H1 (cell line): Measurements from ENCODE around the gene MPDZ. TPM values are rescaled to one million over a fixed set of nuclear protein-coding genes. Genes with fewer than 3 reads are reported as not detected.

Experiments used
- CTCF ChIA-PET: fragments of 300-600 bp; sonication (Branson Sonifier 250); formaldehyde crosslinking; loops from one replicate; lab custom pipeline; 2021; ENCODE audit not compliant: partially characterized antibody; lab: Charles Lee
- POLR2A ChIA-PET: fragments of 300-600 bp; sonication (Branson Sonifier 250); formaldehyde crosslinking; loops from one replicate; lab custom pipeline; 2021; ENCODE audit warnings: inconsistent platforms; ENCODE audit not compliant: partially characterized antibody; lab: Charles Lee
- DNase-seq, 2 experiments: peaks; one replicate each; pipeline versions ENCODE4 v3.0.0 to v3.0.0-alpha.2; 2010 to 2022; ENCODE audit warnings: low spot score in 2 of 2, low read depth in 1 of 2, mixed read lengths in 1 of 2
- FAIRE-seq: peaks from 2 replicates; lab custom pipeline; 2011; peaks lifted over from hg19 to GRCh38; lab: Jason Lieb, UNC
- H2AFZ ChIP-seq: 2 replicates; pipeline ENCODE4 v1.8.1; 2012; ENCODE audit warnings: low read length, inconsistent platforms
- H2AK5ac ChIP-seq: 2 replicates; pipeline ENCODE4 v1.6.1; 2013; ENCODE audit warnings: low read depth, low read length
- H2BK120ac ChIP-seq: replicated peaks from 2 replicates; pipeline ENCODE3; 2013; ENCODE audit warnings: low read depth, low read length, inconsistent platforms
- H2BK12ac ChIP-seq: 2 replicates; pipeline ENCODE4 v1.6.1; 2013; ENCODE audit warnings: low read depth, low read length
- H2BK15ac ChIP-seq: 2 replicates; pipeline ENCODE4 v1.6.1; 2013; ENCODE audit warnings: low read length
- H2BK20ac ChIP-seq: 2 replicates; pipeline ENCODE4 v1.6.1; 2013; ENCODE audit warnings: low read length
- H2BK5ac ChIP-seq: 2 replicates; pipeline ENCODE4 v1.6.1; 2013; ENCODE audit warnings: low read depth, low read length
- H3K14ac ChIP-seq: 2 replicates; pipeline ENCODE4 v1.6.1; 2013; ENCODE audit warnings: inconsistent platforms; ENCODE audit not compliant: insufficient read length
- H3K18ac ChIP-seq: 2 replicates; pipeline ENCODE4 v1.6.1; 2013; ENCODE audit warnings: low read length; ENCODE audit errors: extremely low read depth
- H3K23ac ChIP-seq: 2 replicates; pipeline ENCODE4 v1.6.1; 2013; ENCODE audit warnings: inconsistent platforms; ENCODE audit not compliant: insufficient read length
- H3K23me2 ChIP-seq: 2 replicates; pipeline ENCODE4 v1.6.1; 2013; ENCODE audit warnings: low read depth, low read length
- H3K27ac ChIP-seq: 2 replicates; pipeline ENCODE4 v1.6.1; 2011; ENCODE audit warnings: low read depth, low read length, inconsistent platforms
- H3K27me3 ChIP-seq, 4 experiments: replicated peaks in 1 of 4; 1 replicate in 1 of 4; 2 replicates in 3 of 4; pipeline versions ENCODE4 v1.6.1 to v1.8.1; 2011 to 2013; ENCODE audit warnings: low read length in 3 of 4, mild to moderate bottlenecking in 3 of 4, inconsistent platforms in 2 of 4, mixed read lengths in 2 of 4, moderate library complexity in 1 of 4; ENCODE audit not compliant: control insufficient read depth in 3 of 4, insufficient read depth in 3 of 4; ENCODE audit errors: extremely low read depth in 1 of 4
- H3K36me3 ChIP-seq, 4 experiments: 2 replicates each; pipeline versions ENCODE4 v1.6.1 to v1.8.1; 2011 to 2013; ENCODE audit warnings: mild to moderate bottlenecking in 4 of 4, low read length in 3 of 4, moderate library complexity in 2 of 4, control low read depth in 1 of 4, inconsistent platforms in 1 of 4; ENCODE audit not compliant: insufficient read depth in 4 of 4, control insufficient read depth in 2 of 4
- H3K4ac ChIP-seq: replicated peaks from 2 replicates; pipeline ENCODE3; 2013; ENCODE audit warnings: low read length, low read depth, mixed read lengths, inconsistent platforms; ENCODE audit not compliant: insufficient read length
- H3K4me1 ChIP-seq, 4 experiments: replicated peaks in 1 of 4; 1 replicate in 1 of 4; 2 replicates in 3 of 4; pipeline versions ENCODE4 v1.6.1 to v1.8.1; 2011 to 2013; ENCODE audit warnings: low read length in 3 of 4, inconsistent platforms in 2 of 4, mixed read lengths in 1 of 4; ENCODE audit not compliant: insufficient read depth in 4 of 4, control insufficient read depth in 3 of 4
- H3K4me2 ChIP-seq, 2 experiments: 2 replicates each; pipeline versions ENCODE4 v1.6.1 to v1.8.1; 2011 to 2013; ENCODE audit warnings: low read depth in 2 of 2, low read length in 2 of 2, control low read depth in 1 of 2, inconsistent platforms in 1 of 2, mild to moderate bottlenecking in 1 of 2; ENCODE audit not compliant: insufficient read depth in 1 of 2
- H3K4me3 ChIP-seq, 4 experiments: fragments of 200-600, 300-600 bp in 1 of 4; sonication (generic), shearing (Covaris generic), sonication (Bioruptor Twin) in 1 of 4; 2 replicates each; pipeline versions ENCODE4 v1.5.1 to v1.8.1; 2011 to 2016; ENCODE audit warnings: low read length in 4 of 4, low read depth in 3 of 4, control low read depth in 2 of 4, inconsistent platforms in 2 of 4, mild to moderate bottlenecking in 2 of 4, mixed read lengths in 1 of 4, moderate library complexity in 1 of 4; ENCODE audit not compliant: insufficient read depth in 2 of 4; ENCODE audit errors: extremely low read depth in 1 of 4
- H3K56ac ChIP-seq: replicated peaks from 2 replicates; pipeline ENCODE3; 2013; ENCODE audit warnings: low read depth, mild to moderate bottlenecking, mixed read lengths, low read length, inconsistent platforms; ENCODE audit not compliant: insufficient read length
- H3K79me1 ChIP-seq: 2 replicates; pipeline ENCODE4 v1.6.1; 2013; ENCODE audit warnings: low read depth, low read length, control low read depth
- H3K79me2 ChIP-seq, 2 experiments: 2 replicates each; pipeline versions ENCODE4 v1.6.1 to v1.8.1; 2012 to 2013; ENCODE audit warnings: low read length in 2 of 2, mild to moderate bottlenecking in 2 of 2, inconsistent platforms in 1 of 2; ENCODE audit not compliant: insufficient read depth in 2 of 2, control insufficient read depth in 1 of 2
- H3K9ac ChIP-seq, 4 experiments: replicated peaks in 1 of 4; 1 replicate in 1 of 4; 2 replicates in 3 of 4; pipeline versions ENCODE4 v1.6.1 to v1.8.1; 2011 to 2013; ENCODE audit warnings: low read depth in 3 of 4, low read length in 3 of 4, control low read depth in 2 of 4, mild to moderate bottlenecking in 2 of 4, moderate library complexity in 2 of 4, inconsistent platforms in 1 of 4; ENCODE audit errors: extremely low read depth in 1 of 4
- H3K9me3 ChIP-seq, 2 experiments: 2 replicates each; pipeline versions ENCODE4 v1.6.1 to v1.8.1; 2012 to 2013; ENCODE audit warnings: mild to moderate bottlenecking in 2 of 2, moderate library complexity in 2 of 2, control low read depth in 1 of 2, inconsistent platforms in 1 of 2, low read depth in 1 of 2, low read length in 1 of 2, mixed read lengths in 1 of 2; ENCODE audit not compliant: insufficient read depth in 2 of 2
- H4K20me1 ChIP-seq, 2 experiments: replicated peaks in 1 of 2; 2 replicates each; pipeline versions ENCODE3 to v1.8.1; 2011 to 2013; ENCODE audit warnings: inconsistent platforms in 2 of 2, low read length in 2 of 2, mild to moderate bottlenecking in 1 of 2; ENCODE audit not compliant: insufficient read depth in 2 of 2, control insufficient read depth in 1 of 2
- H4K5ac ChIP-seq: 2 replicates; pipeline ENCODE4 v1.6.1; 2013; ENCODE audit warnings: low read length, low read depth, mixed read lengths, inconsistent platforms; ENCODE audit not compliant: insufficient read length
- H4K8ac ChIP-seq: 2 replicates; pipeline ENCODE4 v1.8.0; 2013; ENCODE audit warnings: mild to moderate bottlenecking, moderate library complexity, low read length, inconsistent platforms; ENCODE audit not compliant: insufficient read depth; ENCODE audit errors: extremely low read depth
- H4K91ac ChIP-seq: replicated peaks from 2 replicates; pipeline ENCODE3; 2013; ENCODE audit warnings: low read length, mixed read lengths, inconsistent platforms; ENCODE audit not compliant: insufficient read length
- CHD1 ChIP-seq: IDR thresholded peaks from 2 replicates; pipeline ENCODE4 v1.6.1; 2012; ENCODE audit warnings: low read depth, low read length, improper control_type of control experiment
- CTCF ChIP-seq, 3 experiments: IDR thresholded peaks; 1 replicate in 2 of 3; 2 replicates in 1 of 3; pipeline versions ENCODE4 v1.5.1 to v1.6.1; 2011; ENCODE audit warnings: low read length in 3 of 3, mild to moderate bottlenecking in 3 of 3, inconsistent platforms in 2 of 3, low read depth in 1 of 3, moderate library complexity in 1 of 3; ENCODE audit not compliant: insufficient read depth in 1 of 3; ENCODE audit errors: control extremely low read depth in 1 of 3
- GABPA ChIP-seq: IDR thresholded peaks from 2 replicates; pipeline ENCODE4 v1.6.1; 2011; ENCODE audit warnings: mild to moderate bottlenecking, low read length, moderate library complexity, borderline replicate concordance; ENCODE audit not compliant: insufficient read depth
- GTF2F1 ChIP-seq: IDR thresholded peaks from 2 replicates; pipeline ENCODE4 v1.6.1; 2012; ENCODE audit warnings: low read depth, low read length, improper control_type of control experiment, borderline replicate concordance
- JUND ChIP-seq: IDR thresholded peaks from 2 replicates; pipeline ENCODE4 v1.6.1; 2011; ENCODE audit warnings: mild to moderate bottlenecking, improper control_type of control experiment, low read length
- KDM5A ChIP-seq: fragments of 200-600 bp; IDR thresholded peaks from 2 replicates; pipeline ENCODE4 v1.7.1; 2012; ENCODE audit warnings: mild to moderate bottlenecking, low read length, inconsistent platforms, mixed read lengths
- MAX ChIP-seq: IDR thresholded peaks from 2 replicates; pipeline ENCODE4 v1.6.1; 2012; ENCODE audit warnings: inconsistent platforms
- SIN3A ChIP-seq, 2 experiments: IDR thresholded peaks in 1 of 2; conservative IDR thresholded peaks in 1 of 2; 2 replicates each; pipeline ENCODE4 v1.6.1; 2011 to 2012; ENCODE audit warnings: low read length in 2 of 2, improper control_type of control experiment in 1 of 2, low read depth in 1 of 2, mild to moderate bottlenecking in 1 of 2
- SIRT6 ChIP-seq: IDR thresholded peaks from one replicate; pipeline ENCODE4 v1.7.1; 2012; ENCODE audit warnings: low read length, inconsistent platforms
- SIX5 ChIP-seq: IDR thresholded peaks from 2 replicates; pipeline ENCODE4 v1.6.1; 2011; ENCODE audit warnings: mild to moderate bottlenecking, low read depth, low read length
- TCF12 ChIP-seq: IDR thresholded peaks from 2 replicates; pipeline ENCODE4 v1.6.1; 2011; ENCODE audit warnings: low read depth, mild to moderate bottlenecking, low read length
- WGBS, 2 experiments: shearing (Covaris generic) in 1 of 2; methylation state at CpG; one replicate each; pipeline versions ENCODE4 v1.1.6 to v1.1.7; 2013 to 2015; ENCODE audit warnings: low lambda C conversion rate in 2 of 2, mixed read lengths in 2 of 2, inconsistent platforms in 1 of 2, low coverage in 1 of 2, missing lambda C conversion rate in 1 of 2; ENCODE audit not compliant: insufficient replicate concordance in 2 of 2, insufficient coverage in 1 of 2, insufficient read length in 1 of 2; ENCODE audit errors: extremely low coverage in 1 of 2, missing lambda C conversion rate in 1 of 2; 5-methylcytosine and 5-hydroxymethylcytosine counted together
- polyA plus RNA-seq, 7 experiments: library from polyadenylated mRNA; depleted of rRNA in 3 of 7; stranded (reverse) in 5 of 7; unstranded in 2 of 7; fragments of >200 nt in 5 of 7; fragments of 200-250 nt in 2 of 7; gene quantifications; 1 replicate in 5 of 7; 2 replicates in 1 of 7; 4 replicates in 1 of 7; pipeline versions ENCODE4 v1.2.1 to v1.2.3, GENCODE V29; 2011 to 2013; ENCODE audit warnings: missing spikeins in 2 of 7, mixed read lengths in 2 of 7
- total RNA-seq: library from RNA; stranded (reverse); fragmentation: NEBNext Ultra II Directional; extraction: Animal tissue kit (Norgen Biotek cat#: 25700); gene quantifications from 2 replicates; pipeline ENCODE4 v1.2.1, GENCODE V29; 2021

Gene MPDZ
- total and polyA plus RNA-seq, 2 of the 8 experiments (the other 6 are each of a cell fraction or from before 2014, with no cell fraction given), result 14.6 to 39.4 TPM

GRCh38 chr9:13113751-13114150 lies 165.7 kb downstream of the MPDZ start:
- Histone ChIP-seq H3K56ac (no peak overlapping the region), H2BK120ac (no peak overlapping the region), H3K79me1 (no peaks in the 10 kb centered on the region), H3K27me3 (peaks cover 0 to 1% (median 0%) of the 10 kb centered on the region in 4 experiments; a peak in 1 of 7 replicates), H3K18ac (no peak overlapping the region), H4K5ac (no peak overlapping the region), H3K9me3 (no peaks in the 10 kb centered on the region), H2BK12ac (no peak overlapping the region), H2AFZ (no peak overlapping the region), H3K27ac (no peak overlapping the region), H4K8ac (no peak overlapping the region), H2BK5ac (no peak overlapping the region), H2AK5ac (no peak overlapping the region), H3K4me1 (peaks cover 0 to 3% (median 0%) of the 10 kb centered on the region in 4 experiments; a peak in 2 of 7 replicates), H4K20me1 (no peaks in the 10 kb centered on the region), H3K4ac (no peak overlapping the region), H4K91ac (no peak overlapping the region), H3K4me3 (no peak overlapping the region), H3K14ac (no peak overlapping the region), H3K4me2 (no peak overlapping the region), H3K9ac (no peak overlapping the region), H2BK20ac (no peak overlapping the region), H3K23me2 (no peaks in the 10 kb centered on the region), H2BK15ac (no peak overlapping the region), H3K36me3 (peaks cover 0 to 34% (median 10%) of the 10 kb centered on the region in 4 experiments; a peak in 5 of 8 replicates), H3K79me2 (no peaks in the 10 kb centered on the region), H3K23ac (no peak overlapping the region)
- WGBS, 2 experiments, result 100% methylated on average over 1 of the region's 1 CpG; no CpG with 5 or more reads in 1 of the 2 experiments
- FAIRE-seq, result no peak
- POLR2A ChIA-PET, result no interaction called here
- no peak for DNase-seq
- CTCF ChIA-PET, result interaction anchor here (0.7 kb wide), 1 partner anchor 498 kb away, joined by 3 read pairs; no protein-coding TSS in a partner anchor
- TF ChIP-seq GABPA (no peak), KDM5A (no peak), CTCF (IDR thresholded peaks at IDR 0.05; ENCODE audit: control extremely low read depth in 1 of 3, insufficient read depth in 1 of 3, low read depth in 1 of 3, low read length in 3 of 3) (no peak), CHD1 (no peak), SIRT6 (no peak), SIN3A (conservative IDR thresholded peaks at IDR 0.05 in 1 of 2, IDR thresholded peaks at IDR 0.05 in 1 of 2; ENCODE audit: low read depth in 1 of 2, low read length in 2 of 2) (no peak), GTF2F1 (no peak), JUND (no peak), TCF12 (no peak), SIX5 (no peak), MAX (no peak)
